Measurements from ENCODE around the gene GRIP2. TPM values are rescaled to one million over a fixed set of nuclear protein-coding genes. Genes with fewer than 3 reads are reported as not detected.

Gene GRIP2
- total and polyA plus RNA-seq, 10 donors = 0.15 to 3.7 (median 1.2) TPM

DNA sequence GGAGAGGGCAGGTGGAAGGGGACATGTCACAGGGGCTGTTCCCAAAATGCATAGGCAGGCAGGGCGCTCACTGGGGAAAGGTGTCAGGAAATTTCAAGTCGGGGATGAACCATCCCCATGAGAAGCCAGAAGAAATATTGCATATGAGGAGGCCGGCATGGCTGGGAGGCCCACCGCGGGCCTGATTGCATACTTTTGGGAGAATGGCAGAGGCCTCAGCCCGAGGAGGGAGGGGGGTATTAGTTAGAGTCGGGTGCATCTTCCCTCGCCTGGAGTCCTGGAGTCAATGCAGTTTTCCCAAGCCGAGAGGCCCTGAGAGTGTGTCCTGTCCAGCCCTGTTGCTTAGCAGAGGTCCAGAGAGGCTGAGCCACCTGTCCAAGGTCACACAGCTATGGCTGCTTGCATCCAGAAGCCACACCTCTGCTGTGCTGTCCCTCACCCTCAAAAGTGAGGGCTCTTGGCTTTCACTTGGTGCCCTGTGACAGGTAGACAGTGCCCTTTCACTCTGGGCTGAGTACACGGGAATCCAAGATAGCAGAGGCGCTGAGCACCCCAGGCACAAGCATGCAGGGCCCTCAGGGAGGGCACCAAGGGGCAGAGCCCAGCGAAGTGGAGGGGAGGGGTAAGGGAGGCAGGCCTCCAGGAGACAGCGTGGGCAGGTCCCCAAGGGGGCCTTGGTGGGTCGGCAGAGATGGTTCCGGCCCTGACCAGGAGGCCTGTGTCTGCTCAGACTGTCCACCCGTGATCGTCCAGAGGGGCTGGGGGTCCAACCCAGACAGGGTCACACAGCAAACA lies 48.5 kb downstream of the GRIP2 start:
- Histone ChIP-seq H3K36me3 (peaks cover 0 to 76% (median 34%) of the 10 kb centered on the region in 6 donors), H3K9me3 (no peaks in the 10 kb centered on the region), H3K4me1 (peaks cover 0 to 9% (median 4%) of the 10 kb centered on the region in 6 donors), H3K4me3 (no peak overlapping the region), H3K27ac (no peak overlapping the region), H3K27me3 (replicated peaks in 1 of 7) (no peaks in the 10 kb centered on the region)
- intact Hi-C loops (cut with DNase I; ENCODE audit: low total_unique reads) = no loop called here
- peak; percentile 72 for DNase-seq
- WGBS, 5 donors = 88 to 93% (median 90%) methylated on average over 17 of the region's 17 CpGs
- TF ChIP-seq POLR2A (IDR thresholded peaks at IDR 0.05) (no peak), POLR2AphosphoS5 (IDR thresholded peaks at IDR 0.05) (peak in 1 of 3 donors; percentile 58)

GRCh38 chr3:14490831-14491230 lies 49.3 kb downstream of the GRIP2 start:
- Histone ChIP-seq H3K27me3 (replicated peaks in 1 of 7) (no peaks in the 10 kb centered on the region), H3K9me3 (no peaks in the 10 kb centered on the region), H3K36me3 (peaks cover 0 to 84% (median 41%) of the 10 kb centered on the region in 6 donors), H3K4me1 (peaks cover 0 to 9% (median 4%) of the 10 kb centered on the region in 6 donors), H3K27ac (no peak overlapping the region), H3K4me3 (no peak overlapping the region)
- intact Hi-C loops (cut with DNase I; ENCODE audit: low total_unique reads) = no loop called here
- WGBS, 5 donors = 95 to 100% (median 98%) methylated on average over 2 of the region's 2 CpGs
- TF ChIP-seq, protein P1, sequence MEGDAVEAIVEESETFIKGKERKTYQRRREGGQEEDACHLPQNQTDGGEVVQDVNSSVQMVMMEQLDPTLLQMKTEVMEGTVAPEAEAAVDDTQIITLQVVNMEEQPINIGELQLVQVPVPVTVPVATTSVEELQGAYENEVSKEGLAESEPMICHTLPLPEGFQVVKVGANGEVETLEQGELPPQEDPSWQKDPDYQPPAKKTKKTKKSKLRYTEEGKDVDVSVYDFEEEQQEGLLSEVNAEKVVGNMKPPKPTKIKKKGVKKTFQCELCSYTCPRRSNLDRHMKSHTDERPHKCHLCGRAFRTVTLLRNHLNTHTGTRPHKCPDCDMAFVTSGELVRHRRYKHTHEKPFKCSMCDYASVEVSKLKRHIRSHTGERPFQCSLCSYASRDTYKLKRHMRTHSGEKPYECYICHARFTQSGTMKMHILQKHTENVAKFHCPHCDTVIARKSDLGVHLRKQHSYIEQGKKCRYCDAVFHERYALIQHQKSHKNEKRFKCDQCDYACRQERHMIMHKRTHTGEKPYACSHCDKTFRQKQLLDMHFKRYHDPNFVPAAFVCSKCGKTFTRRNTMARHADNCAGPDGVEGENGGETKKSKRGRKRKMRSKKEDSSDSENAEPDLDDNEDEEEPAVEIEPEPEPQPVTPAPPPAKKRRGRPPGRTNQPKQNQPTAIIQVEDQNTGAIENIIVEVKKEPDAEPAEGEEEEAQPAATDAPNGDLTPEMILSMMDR (IDR thresholded peaks at IDR 0.05 in 8 of 11, conservative IDR thresholded peaks at IDR 0.05 in 3 of 11) = no peak
- TF ChIP-seq POLR2AphosphoS5 (IDR thresholded peaks at IDR 0.05) = no peak
- no peak for TF ChIP-seq POLR2A (IDR thresholded peaks at IDR 0.05)
- DNase-seq = no peak

GRCh38 chr3:14490255-14490654 lies 49.9 kb downstream of the GRIP2 start:
- H3K36me3 ChIP-seq = peaks cover 0 to 89% (median 47%) of the 10 kb centered on the region in 6 donors
- no peaks in the 10 kb centered on the region for H3K27me3 ChIP-seq (replicated peaks in 1 of 7)
- no peak overlapping the region for H3K4me3 ChIP-seq
- peak in 1 of 3 donors; percentile 35 for TF ChIP-seq POLR2AphosphoS5 (IDR thresholded peaks at IDR 0.05)
- TF ChIP-seq POLR2A (IDR thresholded peaks at IDR 0.05) = no peak
- DNase-seq = peak; percentile 52
- H3K9me3 ChIP-seq = no peaks in the 10 kb centered on the region
- WGBS, 5 donors = 85 to 94% (median 92%) methylated on average over 4 of the region's 4 CpGs
- intact Hi-C loops (cut with DNase I; ENCODE audit: low total_unique reads) = no loop called here
- peaks cover 0 to 9% (median 4%) of the 10 kb centered on the region in 6 donors for H3K4me1 ChIP-seq
- H3K27ac ChIP-seq = no peak overlapping the region

DNA sequence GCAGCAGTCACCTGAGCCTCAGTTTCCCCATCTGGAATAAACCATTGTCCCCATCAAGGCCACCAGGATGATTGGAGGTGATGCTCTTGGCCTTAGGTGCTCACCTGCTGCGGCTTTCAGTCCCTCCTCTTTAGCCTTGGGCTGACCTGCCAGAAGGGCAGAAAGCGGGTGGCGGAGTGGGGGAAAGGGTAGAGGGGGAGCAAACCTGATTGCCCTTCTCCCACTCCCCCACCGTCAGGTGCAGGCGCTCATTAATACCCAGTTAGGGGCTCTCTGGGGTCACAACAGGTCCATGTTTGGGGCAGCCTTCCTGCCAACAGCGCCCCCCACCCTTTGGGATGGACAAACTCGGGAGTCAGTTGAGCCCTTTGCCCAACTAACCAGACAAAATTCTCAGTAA lies 50.5 kb downstream of the GRIP2 start:
- intact Hi-C loops (cut with DNase I; ENCODE audit: low total_unique reads) = no loop called here
- 90 to 96% (median 92%) methylated on average over 3 to 7 of the region's 7 CpGs for WGBS, 5 donors
- Histone ChIP-seq H3K9me3 (no peaks in the 10 kb centered on the region), H3K27ac (no peak overlapping the region), H3K4me1 (peaks cover 0 to 9% (median 4%) of the 10 kb centered on the region in 6 donors), H3K27me3 (replicated peaks in 1 of 7) (no peaks in the 10 kb centered on the region), H3K36me3 (peaks cover 0 to 93% (median 51%) of the 10 kb centered on the region in 6 donors), H3K4me3 (no peak overlapping the region)
- no peak for TF ChIP-seq POLR2A (IDR thresholded peaks at IDR 0.05)
- peak in 1 of 3 donors; percentile 25 for TF ChIP-seq POLR2AphosphoS5 (IDR thresholded peaks at IDR 0.05)
- DNase-seq = peak; percentile 38

DNA sequence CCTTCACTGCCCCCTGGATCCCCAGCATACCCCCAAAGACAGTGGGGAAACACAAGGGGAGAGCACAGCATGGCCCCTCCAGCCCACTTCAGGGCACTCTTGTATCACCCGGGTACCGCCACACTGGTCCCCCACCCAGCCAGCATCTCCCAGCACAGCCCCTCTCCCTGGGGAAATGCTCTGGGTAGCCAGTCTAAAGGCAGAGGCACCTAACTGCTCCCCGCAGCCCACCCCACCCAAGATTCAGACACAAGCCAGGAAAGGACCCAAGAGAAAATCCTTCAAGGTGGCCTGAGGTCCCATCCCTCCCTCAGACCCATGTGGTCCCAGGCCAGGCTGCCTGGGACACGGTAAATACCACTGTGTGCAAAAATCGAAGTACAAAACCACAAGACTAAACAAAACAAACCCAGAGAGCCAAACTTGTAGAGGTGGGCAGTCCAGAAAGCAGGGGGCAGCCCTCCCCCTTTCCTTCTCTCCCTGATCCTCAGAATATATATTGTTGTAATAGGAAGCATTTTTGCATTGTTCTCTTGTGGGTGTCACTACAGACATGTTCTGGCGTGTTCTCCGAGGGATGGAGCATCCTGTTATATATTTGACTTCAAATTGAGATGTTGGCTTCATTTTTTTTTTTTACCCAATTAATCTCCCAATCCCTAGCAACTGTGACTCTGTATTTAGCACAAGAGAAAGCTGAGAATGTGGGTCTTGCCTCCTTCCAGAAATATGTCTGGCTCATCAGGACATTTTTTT lies 51.7 kb downstream of the GRIP2 start:
- H3K4me3 ChIP-seq = no peak overlapping the region
- no peaks in the 10 kb centered on the region for H3K27me3 ChIP-seq (replicated peaks in 1 of 7)
- WGBS, 5 donors = 69 to 85% (median 77%) methylated on average over 7 of the region's 7 CpGs
- TF ChIP-seq POLR2A (IDR thresholded peaks at IDR 0.05) = no peak
- TF ChIP-seq POLR2AphosphoS5 (IDR thresholded peaks at IDR 0.05) = no peak
- TF ChIP-seq, protein P1 (IDR thresholded peaks at IDR 0.05 in 8 of 11, conservative IDR thresholded peaks at IDR 0.05 in 3 of 11) = no peak
- no peaks in the 10 kb centered on the region for H3K9me3 ChIP-seq
- intact Hi-C loops (cut with DNase I; ENCODE audit: low total_unique reads) = no loop called here
- H3K4me1 ChIP-seq = peaks cover 0 to 9% (median 4%) of the 10 kb centered on the region in 6 donors
- DNase-seq = no peak
- peaks cover 0 to 99% (median 62%) of the 10 kb centered on the region in 6 donors for H3K36me3 ChIP-seq
- H3K27ac ChIP-seq = peak overlapping the region in 1 of 8 donors; percentile 45

Measured in spleen (tissue), 11 donors.